ENCODE results near the gene PPP1R7. TPM values are rescaled to one million over a fixed set of nuclear protein-coding genes. Genes with fewer than 3 reads are reported as not detected.

PPP1R7 gene
- total and polyA plus RNA-seq, 2 donors from 2014 or later = 64.6 to 94.9 TPM

GRCh38 chr2:241224018-241224850 is 74.0 kb downstream of the PPP1R7 start:
- Histone ChIP-seq H3K9ac (ENCODE audit: low read length in 3 of 3) (no peak overlapping the region), H3K27me3 (ENCODE audit: control insufficient read depth, insufficient read depth, low read length) (no peaks in the 10 kb centered on the region), H3K9me3 (ENCODE audit: control insufficient read depth in 2 of 3, insufficient read depth in 1 of 3, low read length in 3 of 3) (no peaks in the 10 kb centered on the region), H3K4me1 (ENCODE audit: control insufficient read depth in 2 of 3, insufficient read depth in 2 of 3, low read depth in 1 of 3, low read length in 3 of 3) (no peaks in the 10 kb centered on the region), H3K27ac (ENCODE audit: low read depth in 2 of 2, low read length in 2 of 2) (no peak overlapping the region), H3K4me3 (ENCODE audit: low read length in 3 of 3) (no peak overlapping the region), H3K36me3 (ENCODE audit: control insufficient read depth in 2 of 3, insufficient read depth in 3 of 3, low read length in 3 of 3) (peaks cover 3 to 24% (median 23%) of the 10 kb centered on the region in 3 donors)
- peak in 4 of 5 donors; percentile 40 to 77 (median 56) for DNase-seq
- intact Hi-C loops (cut with DNase I) = no loop called here
- no peak for FAIRE-seq
- TF ChIP-seq CTCF (IDR thresholded peaks at IDR 0.05; ENCODE audit: borderline replicate concordance, extremely low read depth, insufficient read depth) = no peak

- Histone ChIP-seq H3K9me3 (ENCODE audit: control insufficient read depth in 2 of 3, insufficient read depth in 1 of 3, low read length in 3 of 3) (no peaks in the 10 kb centered on the region), H3K9ac (ENCODE audit: low read length in 3 of 3) (no peak overlapping the region), H3K36me3 (ENCODE audit: control insufficient read depth in 2 of 3, insufficient read depth in 3 of 3, low read length in 3 of 3) (peaks cover 3 to 29% (median 25%) of the 10 kb centered on the region in 3 donors), H3K4me3 (ENCODE audit: low read length in 3 of 3) (no peak overlapping the region), H3K27me3 (ENCODE audit: control insufficient read depth, insufficient read depth, low read length) (no peaks in the 10 kb centered on the region), H3K4me1 (ENCODE audit: control insufficient read depth in 2 of 3, insufficient read depth in 2 of 3, low read depth in 1 of 3, low read length in 3 of 3) (no peaks in the 10 kb centered on the region), H3K27ac (ENCODE audit: low read depth in 2 of 2, low read length in 2 of 2) (no peak overlapping the region)
- intact Hi-C loops (cut with DNase I) = no loop called here
- FAIRE-seq (no peak), DNase-seq (peak in 2 of 5 donors; percentile 4 to 12)
- TF ChIP-seq CTCF (IDR thresholded peaks at IDR 0.05; ENCODE audit: borderline replicate concordance, extremely low read depth, insufficient read depth) = no peak
Observed at GRCh38 chr2:241224851-241225438, 74.7 kb downstream of the PPP1R7 start.

- H3K27me3 ChIP-seq (ENCODE audit: control insufficient read depth, insufficient read depth, low read length) = no peaks in the 10 kb centered on the region
- intact Hi-C loops (cut with DNase I) = no loop called here
- FAIRE-seq (no peak), DNase-seq (peak in 1 of 5 donors; percentile 41)
- no peak overlapping the region for H3K4me3 ChIP-seq (ENCODE audit: low read length in 3 of 3)
- TF ChIP-seq CTCF (IDR thresholded peaks at IDR 0.05; ENCODE audit: borderline replicate concordance, extremely low read depth, insufficient read depth) = no peak
- H3K36me3 ChIP-seq (ENCODE audit: control insufficient read depth in 2 of 3, insufficient read depth in 3 of 3, low read length in 3 of 3) = peaks cover 3 to 35% (median 31%) of the 10 kb centered on the region in 3 donors
- H3K27ac ChIP-seq (ENCODE audit: low read depth in 2 of 2, low read length in 2 of 2) = no peak overlapping the region
- no peak overlapping the region for H3K9ac ChIP-seq (ENCODE audit: low read length in 3 of 3)
- H3K9me3 ChIP-seq (ENCODE audit: control insufficient read depth in 2 of 3, insufficient read depth in 1 of 3, low read length in 3 of 3) = no peaks in the 10 kb centered on the region
- no peaks in the 10 kb centered on the region for H3K4me1 ChIP-seq (ENCODE audit: control insufficient read depth in 2 of 3, insufficient read depth in 2 of 3, low read depth in 1 of 3, low read length in 3 of 3)
Observed at GRCh38 chr2:241225545-241225944, 75.3 kb downstream of the PPP1R7 start.

All from kidney (tissue), 14 donors.